ENCODE results near the gene RARA. TPM values are rescaled to one million over a fixed set of nuclear protein-coding genes. Genes with fewer than 3 reads are reported as not detected.

Gene RARA
- total and polyA plus RNA-seq, 2 of the 4 experiments (the other 2 are of a cell fraction) = 9.0 to 12.7 TPM

GRCh38 chr17:40354221-40355122, 45.5 kb downstream of the RARA start:
- Histone ChIP-seq H3K4me2 (ENCODE audit: low read depth, low read length) (no peak overlapping the region), H4K5ac (ENCODE audit: low read depth, low read length) (no peak overlapping the region), H3K9ac (ENCODE audit: low read depth, low read length) (no peak overlapping the region), H4K20me1 (ENCODE audit: insufficient read depth, low read length) (peaks cover 34% of the 10 kb centered on the region), H3K4me3 (ENCODE audit: insufficient read depth, low read depth, low read length) (no peak overlapping the region), H3K14ac (replicated peaks; ENCODE audit: low read depth, low read length) (no peak overlapping the region), H3K36me3 (ENCODE audit: control insufficient read depth, insufficient read depth, low read length) (peaks cover 51% of the 10 kb centered on the region), H2AK9ac (replicated peaks; ENCODE audit: low read depth, low read length, poor library complexity) (peak overlapping the region; percentile 79), H3K27me3 (ENCODE audit: control insufficient read depth, insufficient read depth, low read length) (no peaks in the 10 kb centered on the region), H3K9me1 (ENCODE audit: insufficient read depth, low read length) (no peaks in the 10 kb centered on the region), H3K4ac (ENCODE audit: low read depth, low read length) (no peak overlapping the region), H3K9me3 (ENCODE audit: control insufficient read depth, insufficient read depth, low read length) (no peaks in the 10 kb centered on the region), H4K8ac (ENCODE audit: low read depth in 2 of 2, low read length in 2 of 2) (no peak overlapping the region), H3K23ac (ENCODE audit: low read depth, low read length) (no peak overlapping the region), H3K27ac (ENCODE audit: insufficient read depth, low read length) (no peak overlapping the region), H2BK15ac (ENCODE audit: low read depth, low read length) (no peak overlapping the region), H2AFZ (replicated peaks; ENCODE audit: low read length, poor library complexity) (peak overlapping the region; percentile 85), H2AK5ac (ENCODE audit: low read depth, low read length) (no peak overlapping the region), H2BK20ac (ENCODE audit: low read depth, low read length) (no peak overlapping the region), H3K56ac (ENCODE audit: extremely low read depth, insufficient read depth, low read length) (no peak overlapping the region), H4K91ac (ENCODE audit: insufficient read depth, low read depth, low read length) (no peak overlapping the region), H3K79me1 (ENCODE audit: low read depth in 1 of 2, low read length in 2 of 2) (peaks cover 10 to 48% of the 10 kb centered on the region in 2 experiments), H3K18ac (ENCODE audit: low read depth, low read length) (no peak overlapping the region), H2BK5ac (ENCODE audit: low read depth, low read length, poor library complexity, severe bottlenecking) (no peak overlapping the region), H2BK120ac (ENCODE audit: low read depth, low read length) (no peak overlapping the region), H3K4me1 (ENCODE audit: control insufficient read depth, insufficient read depth, low read length) (peaks cover 6% of the 10 kb centered on the region; the same call in 1 of the 2 replicates)
- dilution Hi-C loops (cut with HindIII; ENCODE audit: low sequenced_read_pairs, unreplicated experiment) (no loop called here), intact Hi-C loops (cut with micrococcal nuclease) (loop anchor here (1.0 to 5.0 kb wide), 2 partner anchors 51 to 152 kb away; no protein-coding TSS in a partner anchor), in situ Hi-C loops (cut with MboI; ENCODE audit: low sequenced_read_pairs) (loop anchor here (5.0 to 25.0 kb wide), 4 partner anchors 52 to 1308 kb away; partner anchors contain the start of genes KRT27, KRT28 and WIPF2)
- BruUV-seq (replicated peaks) = no TSS peak
- ATAC-seq (ENCODE audit: low read depth) (no peak), DNase-seq (no peak)
- ChIA-PET POLR2A (ENCODE audit: unreplicated experiment) (no interaction called here), CTCF (interaction anchor here (0.6 to 1.3 kb wide), 10 partner anchors 12 to 1283 kb away, joined by 3 to 9 read pairs (median 4); no protein-coding TSS in a partner anchor)
- 82% methylated on average over 15 of the region's 30 CpGs; no CpG with 5 or more reads in 1 of the 2 experiments for WGBS, 2 experiments (ENCODE audit: extremely low coverage in 2 of 2, insufficient read length in 1 of 2)
- TF ChIP-seq MAZ (IDR thresholded peaks at IDR 0.05; ENCODE audit: borderline replicate concordance, low read depth, low read length) (no peak), CTCF (conservative IDR thresholded peaks at IDR 0.05; ENCODE audit: low read depth, low read length) (no peak), CHD1 (IDR thresholded peaks at IDR 0.05; ENCODE audit: low read depth, low read length) (no peak), CEBPB (IDR thresholded peaks at IDR 0.05; ENCODE audit: low read depth, low read length) (no peak), SMC3 (IDR thresholded peaks at IDR 0.05; ENCODE audit: low read depth, low read length) (no peak), BHLHE40 (IDR thresholded peaks at IDR 0.05; ENCODE audit: low read depth, low read length) (no peak), MXI1 (IDR thresholded peaks at IDR 0.05; ENCODE audit: borderline replicate concordance, low read depth, low read length) (no peak), POLR2A (IDR thresholded peaks at IDR 0.05; ENCODE audit: low read depth, low read length) (no peak), ELK1 (IDR thresholded peaks at IDR 0.05; ENCODE audit: borderline replicate concordance, low read depth, low read length) (no peak), USF2 (IDR thresholded peaks at IDR 0.05; ENCODE audit: low read depth, low read length) (no peak), RAD21 (IDR thresholded peaks at IDR 0.05; ENCODE audit: low read length) (no peak), MAFK (IDR thresholded peaks at IDR 0.05; ENCODE audit: low read depth, low read length) (no peak), FOS (IDR thresholded peaks at IDR 0.05; ENCODE audit: low read depth, low read length) (no peak), NFE2L2 (IDR thresholded peaks at IDR 0.05; ENCODE audit: low read depth, low read length) (no peak)

Measured in IMR-90 (cell line).